GM12865 (cell line): ENCODE data around the gene LRRK2.

Source experiments
- DNase-seq: peaks from one replicate; pipeline ENCODE4 v3.0.0; 2010; ENCODE audit warnings: low read depth
- H3K4me3 ChIP-seq: 2 replicates; pipeline ENCODE4 v1.5.1; 2011; ENCODE audit warnings: mild to moderate bottlenecking, low read depth, low read length, control low read depth
- TF ChIP-seq, protein P1 (sequence below): IDR thresholded peaks from 2 replicates; pipeline ENCODE4 v1.5.1; 2011; ENCODE audit warnings: low read length, control low read depth, low read depth, inconsistent platforms; ENCODE audit not compliant: insufficient read depth; ENCODE audit errors: missing control alignments

The LRRK2 gene

DNA sequence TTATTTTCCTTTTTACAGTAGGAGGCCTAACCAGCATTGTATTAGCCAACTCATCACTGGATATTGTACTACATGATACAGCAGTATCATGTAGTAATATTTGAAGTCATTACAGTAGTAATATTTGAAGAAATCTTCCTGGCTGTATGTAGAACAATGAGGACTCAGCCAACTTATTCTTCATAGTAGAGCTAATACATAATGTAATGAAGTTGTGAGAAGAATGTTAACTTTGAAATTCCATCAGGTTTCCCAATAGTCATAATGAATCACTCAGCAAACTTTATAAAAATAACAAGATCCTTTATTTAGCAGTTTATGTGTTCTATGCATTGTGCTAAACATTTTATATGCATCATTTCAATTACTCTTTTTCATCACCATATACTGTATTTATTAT, 61.8 kb downstream of the LRRK2 start:
- no peak for DNase-seq
- TF ChIP-seq, protein P1, sequence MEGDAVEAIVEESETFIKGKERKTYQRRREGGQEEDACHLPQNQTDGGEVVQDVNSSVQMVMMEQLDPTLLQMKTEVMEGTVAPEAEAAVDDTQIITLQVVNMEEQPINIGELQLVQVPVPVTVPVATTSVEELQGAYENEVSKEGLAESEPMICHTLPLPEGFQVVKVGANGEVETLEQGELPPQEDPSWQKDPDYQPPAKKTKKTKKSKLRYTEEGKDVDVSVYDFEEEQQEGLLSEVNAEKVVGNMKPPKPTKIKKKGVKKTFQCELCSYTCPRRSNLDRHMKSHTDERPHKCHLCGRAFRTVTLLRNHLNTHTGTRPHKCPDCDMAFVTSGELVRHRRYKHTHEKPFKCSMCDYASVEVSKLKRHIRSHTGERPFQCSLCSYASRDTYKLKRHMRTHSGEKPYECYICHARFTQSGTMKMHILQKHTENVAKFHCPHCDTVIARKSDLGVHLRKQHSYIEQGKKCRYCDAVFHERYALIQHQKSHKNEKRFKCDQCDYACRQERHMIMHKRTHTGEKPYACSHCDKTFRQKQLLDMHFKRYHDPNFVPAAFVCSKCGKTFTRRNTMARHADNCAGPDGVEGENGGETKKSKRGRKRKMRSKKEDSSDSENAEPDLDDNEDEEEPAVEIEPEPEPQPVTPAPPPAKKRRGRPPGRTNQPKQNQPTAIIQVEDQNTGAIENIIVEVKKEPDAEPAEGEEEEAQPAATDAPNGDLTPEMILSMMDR, result no peak
- no peak overlapping the region for H3K4me3 ChIP-seq

DNA sequence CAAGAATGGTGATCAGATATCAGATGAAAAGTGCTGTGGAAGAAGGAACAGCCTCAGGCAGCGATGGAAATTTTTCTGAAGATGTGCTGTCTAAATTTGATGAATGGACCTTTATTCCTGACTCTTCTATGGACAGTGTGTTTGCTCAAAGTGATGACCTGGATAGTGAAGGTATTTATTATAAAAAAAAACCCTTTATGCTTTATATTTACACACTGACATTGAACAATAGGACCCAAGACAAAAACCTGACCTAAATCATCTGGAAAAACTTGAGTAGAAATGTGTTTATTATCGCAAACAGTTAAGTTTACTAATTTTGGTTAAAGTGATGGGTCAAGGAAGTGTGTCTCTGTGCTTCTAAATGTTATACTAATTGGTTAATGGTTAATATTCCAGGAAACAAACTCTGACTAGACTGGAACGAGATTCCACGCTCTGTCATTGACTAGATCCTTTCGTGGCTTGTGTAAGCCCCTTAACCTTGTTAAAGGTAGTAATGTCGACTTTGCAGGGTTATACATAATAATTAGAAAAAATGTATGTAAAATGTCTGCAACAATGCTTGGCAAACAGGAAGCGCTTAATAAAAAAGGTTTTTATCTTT, 62.7 kb downstream of the LRRK2 start:
- DNase-seq, result no peak
- TF ChIP-seq, protein P1, result no peak
- H3K4me3 ChIP-seq, result no peak overlapping the region

DNA sequence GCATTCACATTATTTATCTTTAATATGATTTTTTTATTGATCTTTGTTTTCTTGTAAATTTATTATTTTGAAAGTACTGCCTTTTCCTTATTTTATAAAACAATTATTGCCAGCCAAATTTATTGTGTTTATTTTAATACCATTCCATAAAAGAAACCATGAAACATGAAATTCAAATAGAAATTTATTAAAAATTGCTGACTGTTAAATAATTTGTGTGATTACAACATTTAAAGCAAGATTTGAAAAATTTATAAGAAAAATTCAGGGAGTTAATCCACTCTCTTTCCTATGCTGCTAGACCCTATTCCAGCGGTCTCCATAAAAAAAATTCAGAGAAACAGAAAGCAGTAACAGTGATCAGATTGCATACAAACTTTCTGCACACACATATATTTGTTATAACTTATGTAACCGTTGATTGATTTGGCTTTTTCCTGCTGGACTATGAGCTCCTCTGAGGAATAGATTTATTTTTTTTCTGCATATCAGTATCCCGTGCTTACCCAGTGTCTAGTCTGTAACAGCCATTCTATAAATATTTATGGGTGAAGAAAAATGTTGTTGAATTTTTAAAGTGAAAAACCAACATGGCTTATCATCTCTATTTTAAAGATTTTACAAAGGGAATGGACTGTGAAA, 68.1 kb downstream of the LRRK2 start:
- DNase-seq, result no peak
- H3K4me3 ChIP-seq, result no peak overlapping the region
- TF ChIP-seq, protein P1, result no peak

DNA sequence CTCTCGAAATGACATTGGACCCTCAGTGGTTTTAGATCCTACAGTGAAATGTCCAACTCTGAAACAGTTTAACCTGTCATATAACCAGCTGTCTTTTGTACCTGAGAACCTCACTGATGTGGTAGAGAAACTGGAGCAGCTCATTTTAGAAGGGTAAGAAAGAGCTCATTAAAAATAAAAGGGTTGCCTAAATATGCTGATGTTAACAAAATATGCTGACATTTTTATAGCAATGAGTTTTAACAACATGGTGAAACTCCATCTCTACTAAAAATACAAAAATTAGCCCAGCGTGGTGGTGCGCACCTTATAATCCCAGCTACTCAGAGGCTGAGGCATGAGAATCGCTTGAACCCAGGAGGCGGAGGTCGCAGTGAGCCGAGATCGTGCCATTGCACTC, 73.5 kb downstream of the LRRK2 start:
- no peak for DNase-seq
- TF ChIP-seq, protein P1, result no peak
- H3K4me3 ChIP-seq, result no peak overlapping the region

DNA sequence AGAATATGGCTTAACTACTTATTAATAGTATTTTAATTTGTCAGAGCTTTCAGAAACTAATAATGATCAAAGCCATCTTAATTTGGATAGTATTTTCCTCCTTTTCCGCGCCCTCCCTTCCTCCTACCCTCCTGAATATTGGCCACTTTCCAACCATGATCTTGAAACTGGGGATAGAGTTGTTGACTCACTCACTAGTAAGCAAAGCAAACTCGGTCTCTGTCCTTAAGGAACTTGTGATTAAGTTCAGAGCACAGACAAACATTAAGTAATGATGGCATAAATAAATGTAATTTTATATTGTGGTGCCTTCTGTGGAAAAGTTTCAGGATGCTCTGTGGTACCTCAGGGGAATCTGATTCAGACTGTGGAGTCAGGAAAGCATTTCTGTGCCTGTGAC, 75.7 kb downstream of the LRRK2 start:
- no peak for DNase-seq
- no peak overlapping the region for H3K4me3 ChIP-seq
- TF ChIP-seq, protein P1, result no peak

DNA sequence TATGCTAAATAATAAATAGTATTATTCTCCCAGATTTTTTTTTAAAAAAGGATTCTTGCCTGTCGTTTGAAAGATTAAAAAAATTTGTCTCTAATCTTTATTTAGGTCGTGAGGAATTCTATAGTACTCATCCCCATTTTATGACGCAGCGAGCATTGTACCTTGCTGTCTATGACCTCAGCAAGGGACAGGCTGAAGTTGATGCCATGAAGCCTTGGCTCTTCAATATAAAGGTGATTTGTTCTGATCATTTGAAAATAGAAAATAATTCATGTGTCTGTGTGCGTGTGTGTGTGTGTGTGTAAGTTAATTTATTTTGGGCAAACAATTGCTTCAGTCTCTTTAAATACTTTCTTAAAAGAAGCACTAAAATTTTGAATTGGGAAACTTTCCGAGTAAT, 84.2 kb downstream of the LRRK2 start:
- H3K4me3 ChIP-seq, result no peak overlapping the region
- no peak for DNase-seq
- TF ChIP-seq, protein P1, result no peak

DNA sequence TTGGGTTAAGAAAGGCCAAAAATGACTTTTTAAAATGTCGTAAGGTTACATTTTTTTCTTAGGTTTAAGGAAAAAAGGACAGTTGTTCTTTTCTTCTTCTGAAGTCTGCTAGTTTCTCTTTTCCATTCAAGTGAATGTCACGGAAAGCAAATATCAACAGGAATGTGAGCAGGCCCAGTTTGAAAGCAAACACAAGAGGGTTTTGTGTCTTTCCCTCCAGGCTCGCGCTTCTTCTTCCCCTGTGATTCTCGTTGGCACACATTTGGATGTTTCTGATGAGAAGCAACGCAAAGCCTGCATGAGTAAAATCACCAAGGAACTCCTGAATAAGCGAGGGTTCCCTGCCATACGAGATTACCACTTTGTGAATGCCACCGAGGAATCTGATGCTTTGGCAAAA, 85.4 kb downstream of the LRRK2 start:
- no peak for DNase-seq
- no peak overlapping the region for H3K4me3 ChIP-seq
- TF ChIP-seq, protein P1, result no peak
